Left lung (tissue), 10 donors: Measurements from ENCODE around the gene CDH13. TPM values are rescaled to one million over a fixed set of nuclear protein-coding genes. Genes with fewer than 3 reads are reported as not detected.

ENCODE experiments used
- ATAC-seq: fragments of 200-7000 bp; cut with Tn5 transposase; one replicate; pipeline ENCODE4 v1.9.1; 2020; ENCODE audit warnings: moderate library complexity
- DNase-seq, 4 donors: peaks; one replicate each; pipeline ENCODE4 v3.0.0-alpha.2; 2013 to 2020
- H3K27ac ChIP-seq, 2 donors: fragments of 200-600 bp; sonication (generic) in 1 of 2; one replicate each; pipeline versions ENCODE4 v1.5.0 to v1.8.0; 2020 to 2021
- H3K27me3 ChIP-seq, 2 donors: fragments of 200-600 bp; sonication (generic) in 1 of 2; one replicate each; pipeline versions ENCODE4 v1.5.0 to v1.8.0; 2020 to 2021
- H3K36me3 ChIP-seq, 2 donors: fragments of 200-600 bp; sonication (generic) in 1 of 2; one replicate each; pipeline versions ENCODE4 v1.5.0 to v1.8.0; 2020 to 2021
- H3K4me1 ChIP-seq, 2 donors: fragments of 200-600 bp; one replicate each; pipeline ENCODE4 v1.8.0; 2021
- H3K4me3 ChIP-seq, 2 donors: fragments of 200-600 bp; sonication (generic) in 1 of 2; one replicate each; pipeline versions ENCODE4 v1.5.0 to v1.8.0; 2020 to 2021; ENCODE audit warnings: mild to moderate bottlenecking in 1 of 2
- H3K9me3 ChIP-seq, 2 donors: fragments of 200-600 bp; sonication (generic) in 1 of 2; one replicate each; pipeline versions ENCODE4 v1.5.0 to v1.8.0; 2020 to 2021
- intact Hi-C, 2 donors: fragments of 100-400 bp; cut with DNase I; formaldehyde crosslinking; loops; one replicate each; pipeline versions ENCODE4 v1.11.2 to v1.14.2; 2022
- polyA plus RNA-seq, 6 donors: library from polyadenylated mRNA; unstranded; fragments of 120-200 nt; gene quantifications; one replicate each; pipeline ENCODE4 v1.2.1, GENCODE V29; 2013; ENCODE audit not compliant: insufficient read length in 6 of 6
- total RNA-seq, 2 donors: library from RNA; stranded (reverse); fragmentation: NEBNext Ultra II Directional; extraction: Animal tissue kit (Norgen Biotek cat#: 25700); gene quantifications; one replicate each; pipeline ENCODE4 v1.2.1, GENCODE V29; 2021
- TF ChIP-seq, protein P1 (sequence below), 2 donors: fragments of 200-600 bp; sonication (generic) in 1 of 2; IDR thresholded peaks; one replicate each; pipeline versions ENCODE4 v1.5.0 to v1.8.0; 2021; ENCODE audit warnings: antibody characterized with exemption in 2 of 2
- donor health status: DM: no; HTN: yes; CAD: no.
- donor health status: DM: no; HTN: no; CAD: no.

The CDH13 gene
- total and polyA plus RNA-seq, 8 donors: 2.7 to 20.3 (median 3.2) TPM

- DNase-seq (no peak), ATAC-seq (no peak)
- H3K36me3 ChIP-seq: no peaks in the 10 kb centered on the region
- H3K4me3 ChIP-seq: no peak overlapping the region
- H3K9me3 ChIP-seq: no peaks in the 10 kb centered on the region
- no peaks in the 10 kb centered on the region for H3K4me1 ChIP-seq
- no peaks in the 10 kb centered on the region for H3K27me3 ChIP-seq
- TF ChIP-seq, protein P1, sequence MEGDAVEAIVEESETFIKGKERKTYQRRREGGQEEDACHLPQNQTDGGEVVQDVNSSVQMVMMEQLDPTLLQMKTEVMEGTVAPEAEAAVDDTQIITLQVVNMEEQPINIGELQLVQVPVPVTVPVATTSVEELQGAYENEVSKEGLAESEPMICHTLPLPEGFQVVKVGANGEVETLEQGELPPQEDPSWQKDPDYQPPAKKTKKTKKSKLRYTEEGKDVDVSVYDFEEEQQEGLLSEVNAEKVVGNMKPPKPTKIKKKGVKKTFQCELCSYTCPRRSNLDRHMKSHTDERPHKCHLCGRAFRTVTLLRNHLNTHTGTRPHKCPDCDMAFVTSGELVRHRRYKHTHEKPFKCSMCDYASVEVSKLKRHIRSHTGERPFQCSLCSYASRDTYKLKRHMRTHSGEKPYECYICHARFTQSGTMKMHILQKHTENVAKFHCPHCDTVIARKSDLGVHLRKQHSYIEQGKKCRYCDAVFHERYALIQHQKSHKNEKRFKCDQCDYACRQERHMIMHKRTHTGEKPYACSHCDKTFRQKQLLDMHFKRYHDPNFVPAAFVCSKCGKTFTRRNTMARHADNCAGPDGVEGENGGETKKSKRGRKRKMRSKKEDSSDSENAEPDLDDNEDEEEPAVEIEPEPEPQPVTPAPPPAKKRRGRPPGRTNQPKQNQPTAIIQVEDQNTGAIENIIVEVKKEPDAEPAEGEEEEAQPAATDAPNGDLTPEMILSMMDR (IDR thresholded peaks at IDR 0.05): no peak
- intact Hi-C loops: no loop called here
- H3K27ac ChIP-seq: no peak overlapping the region
Observed at GRCh38 chr16:82684256-82684655, 57.5 kb downstream of the CDH13 start.

DNA sequence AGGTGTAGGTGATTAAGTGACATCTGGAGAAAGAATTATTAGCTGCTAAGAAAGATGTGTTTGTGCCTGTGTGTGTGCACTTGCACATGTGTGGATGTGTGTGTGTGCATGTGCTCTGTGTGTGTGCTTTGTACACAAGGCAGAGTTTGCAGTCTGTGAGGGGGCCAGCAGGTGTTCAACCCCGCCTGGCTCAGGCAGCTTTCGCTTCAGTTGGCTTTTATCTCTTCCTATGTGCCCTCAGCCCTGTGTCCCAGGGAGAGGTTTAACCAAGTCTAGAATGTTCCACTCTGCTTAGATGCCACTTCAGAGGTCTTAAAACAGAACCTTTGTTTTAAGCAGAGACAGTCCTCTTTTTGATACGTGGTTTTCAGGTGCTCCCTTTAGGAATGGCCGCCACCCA lies 58.8 kb downstream of the CDH13 start:
- H3K27ac ChIP-seq: no peak overlapping the region
- no peak for ATAC-seq
- no peaks in the 10 kb centered on the region for H3K9me3 ChIP-seq
- no peaks in the 10 kb centered on the region for H3K36me3 ChIP-seq
- intact Hi-C loops: no loop called here
- no peaks in the 10 kb centered on the region for H3K4me1 ChIP-seq
- H3K27me3 ChIP-seq: no peaks in the 10 kb centered on the region
- TF ChIP-seq, protein P1 (IDR thresholded peaks at IDR 0.05): no peak
- H3K4me3 ChIP-seq: no peak overlapping the region
- no peak for DNase-seq

DNA sequence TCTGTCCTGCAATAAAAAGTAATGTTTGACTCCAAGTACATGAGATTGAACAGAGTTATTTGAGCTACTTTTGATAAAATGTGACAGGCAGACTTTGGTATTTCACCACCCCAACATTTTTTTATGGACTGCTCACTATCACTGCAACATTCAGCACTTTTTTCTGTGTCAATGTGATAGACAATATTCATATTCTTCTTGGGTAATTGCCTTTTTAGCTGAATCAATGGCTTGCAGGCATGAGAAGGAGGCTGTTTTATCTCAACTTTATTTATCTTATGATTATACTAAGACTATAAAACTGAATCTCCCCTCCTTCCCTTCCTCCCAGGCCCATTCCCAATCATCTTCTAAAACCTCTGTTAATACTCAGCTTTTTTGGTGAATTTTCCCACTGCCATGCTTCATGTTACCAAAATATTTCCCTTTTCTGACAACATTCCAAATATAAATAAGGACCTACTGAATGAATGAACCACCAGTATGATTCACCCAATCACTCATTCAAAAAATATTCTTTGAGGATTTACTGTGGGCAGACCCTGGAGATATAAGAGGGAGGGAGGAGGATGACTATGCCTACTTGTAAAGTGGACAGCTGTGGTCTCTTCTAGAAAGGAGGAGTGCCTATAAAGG lies 67.6 kb downstream of the CDH13 start:
- no peaks in the 10 kb centered on the region for H3K27me3 ChIP-seq
- H3K27ac ChIP-seq: no peak overlapping the region
- H3K9me3 ChIP-seq: no peaks in the 10 kb centered on the region
- no peaks in the 10 kb centered on the region for H3K4me1 ChIP-seq
- H3K36me3 ChIP-seq: no peaks in the 10 kb centered on the region
- H3K4me3 ChIP-seq: no peak overlapping the region
- DNase-seq (no peak), ATAC-seq (no peak)
- intact Hi-C loops: no loop called here
- TF ChIP-seq, protein P1 (IDR thresholded peaks at IDR 0.05): no peak

DNA sequence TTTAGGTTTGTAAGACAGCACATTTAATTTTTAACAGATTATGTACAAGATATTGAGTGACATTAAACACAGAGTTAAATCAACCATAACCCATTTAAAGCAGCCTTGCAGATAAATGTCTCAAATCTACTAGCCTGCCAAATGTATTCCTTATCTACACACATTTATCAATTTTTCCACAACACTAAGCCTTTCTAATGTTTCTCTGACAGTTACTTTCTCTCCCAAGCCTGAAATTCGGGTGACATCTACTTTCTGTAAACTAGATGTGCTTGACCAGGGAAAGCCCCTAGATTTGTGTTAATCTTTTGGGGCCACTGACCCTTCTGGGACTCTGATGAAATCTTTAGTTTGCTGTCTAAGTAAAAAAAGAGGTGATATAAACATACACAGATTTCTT lies 69.0 kb downstream of the CDH13 start:
- H3K9me3 ChIP-seq: no peaks in the 10 kb centered on the region
- intact Hi-C loops: no loop called here
- H3K4me1 ChIP-seq: no peaks in the 10 kb centered on the region
- H3K27me3 ChIP-seq: no peaks in the 10 kb centered on the region
- ATAC-seq: no peak
- no peak overlapping the region for H3K27ac ChIP-seq
- no peak overlapping the region for H3K4me3 ChIP-seq
- H3K36me3 ChIP-seq: no peaks in the 10 kb centered on the region
- DNase-seq: no peak
- TF ChIP-seq, protein P1 (IDR thresholded peaks at IDR 0.05): no peak

- no peaks in the 10 kb centered on the region for H3K9me3 ChIP-seq
- H3K27ac ChIP-seq: no peak overlapping the region
- H3K4me1 ChIP-seq: peaks cover 0 to 3% of the 10 kb centered on the region in 2 donors
- ATAC-seq: no peak
- H3K36me3 ChIP-seq: no peaks in the 10 kb centered on the region
- H3K27me3 ChIP-seq: peaks cover 0 to 4% of the 10 kb centered on the region in 2 donors
- no peak for DNase-seq
- TF ChIP-seq, protein P1 (IDR thresholded peaks at IDR 0.05): no peak
- no peak overlapping the region for H3K4me3 ChIP-seq
- intact Hi-C loops: no loop called here
Observed at GRCh38 chr16:82699260-82699659, 72.5 kb downstream of the CDH13 start.
